GM20000 (cell line): ENCODE data around the gene ELOVL5.

Experiments used
- DNase-seq: peaks from one replicate; pipeline ENCODE4 v3.0.0; 2012; ENCODE audit warnings: low spot score
- TF ChIP-seq, protein P1 (sequence below): IDR thresholded peaks from 2 replicates; pipeline ENCODE4 v1.5.1; 2012; ENCODE audit warnings: mild to moderate bottlenecking, control low read depth; ENCODE audit errors: extremely low read depth, missing control alignments

Gene ELOVL5

DNA sequence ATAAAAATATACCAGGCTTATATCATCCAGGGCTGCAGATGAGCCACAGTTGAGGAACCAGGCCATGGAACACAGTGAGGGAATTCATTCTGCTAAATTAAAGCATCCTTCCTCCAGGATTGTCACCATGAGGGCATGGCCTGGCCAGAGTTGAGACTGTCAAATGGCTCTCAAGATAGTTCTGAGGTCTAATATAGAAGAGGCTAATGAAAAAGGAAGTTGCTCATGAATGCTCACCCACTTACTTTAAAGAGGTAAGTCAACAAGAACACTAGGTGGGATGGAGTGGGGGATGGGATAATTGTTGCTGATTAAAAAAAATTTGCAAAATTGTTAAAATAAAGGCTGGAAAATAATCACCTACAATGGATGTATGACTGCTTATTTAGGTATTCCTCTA, 128.1 kb downstream of the ELOVL5 start:
- no peak for DNase-seq
- TF ChIP-seq, protein P1, sequence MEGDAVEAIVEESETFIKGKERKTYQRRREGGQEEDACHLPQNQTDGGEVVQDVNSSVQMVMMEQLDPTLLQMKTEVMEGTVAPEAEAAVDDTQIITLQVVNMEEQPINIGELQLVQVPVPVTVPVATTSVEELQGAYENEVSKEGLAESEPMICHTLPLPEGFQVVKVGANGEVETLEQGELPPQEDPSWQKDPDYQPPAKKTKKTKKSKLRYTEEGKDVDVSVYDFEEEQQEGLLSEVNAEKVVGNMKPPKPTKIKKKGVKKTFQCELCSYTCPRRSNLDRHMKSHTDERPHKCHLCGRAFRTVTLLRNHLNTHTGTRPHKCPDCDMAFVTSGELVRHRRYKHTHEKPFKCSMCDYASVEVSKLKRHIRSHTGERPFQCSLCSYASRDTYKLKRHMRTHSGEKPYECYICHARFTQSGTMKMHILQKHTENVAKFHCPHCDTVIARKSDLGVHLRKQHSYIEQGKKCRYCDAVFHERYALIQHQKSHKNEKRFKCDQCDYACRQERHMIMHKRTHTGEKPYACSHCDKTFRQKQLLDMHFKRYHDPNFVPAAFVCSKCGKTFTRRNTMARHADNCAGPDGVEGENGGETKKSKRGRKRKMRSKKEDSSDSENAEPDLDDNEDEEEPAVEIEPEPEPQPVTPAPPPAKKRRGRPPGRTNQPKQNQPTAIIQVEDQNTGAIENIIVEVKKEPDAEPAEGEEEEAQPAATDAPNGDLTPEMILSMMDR, result no peak
